ENCODE measurements around the gene RNF144B. TPM values are rescaled to one million over a fixed set of nuclear protein-coding genes. Genes with fewer than 3 reads are reported as not detected.

The RNF144B gene
- total RNA-seq, 1 experiment from 2014 or later: 2.3 TPM

DNA sequence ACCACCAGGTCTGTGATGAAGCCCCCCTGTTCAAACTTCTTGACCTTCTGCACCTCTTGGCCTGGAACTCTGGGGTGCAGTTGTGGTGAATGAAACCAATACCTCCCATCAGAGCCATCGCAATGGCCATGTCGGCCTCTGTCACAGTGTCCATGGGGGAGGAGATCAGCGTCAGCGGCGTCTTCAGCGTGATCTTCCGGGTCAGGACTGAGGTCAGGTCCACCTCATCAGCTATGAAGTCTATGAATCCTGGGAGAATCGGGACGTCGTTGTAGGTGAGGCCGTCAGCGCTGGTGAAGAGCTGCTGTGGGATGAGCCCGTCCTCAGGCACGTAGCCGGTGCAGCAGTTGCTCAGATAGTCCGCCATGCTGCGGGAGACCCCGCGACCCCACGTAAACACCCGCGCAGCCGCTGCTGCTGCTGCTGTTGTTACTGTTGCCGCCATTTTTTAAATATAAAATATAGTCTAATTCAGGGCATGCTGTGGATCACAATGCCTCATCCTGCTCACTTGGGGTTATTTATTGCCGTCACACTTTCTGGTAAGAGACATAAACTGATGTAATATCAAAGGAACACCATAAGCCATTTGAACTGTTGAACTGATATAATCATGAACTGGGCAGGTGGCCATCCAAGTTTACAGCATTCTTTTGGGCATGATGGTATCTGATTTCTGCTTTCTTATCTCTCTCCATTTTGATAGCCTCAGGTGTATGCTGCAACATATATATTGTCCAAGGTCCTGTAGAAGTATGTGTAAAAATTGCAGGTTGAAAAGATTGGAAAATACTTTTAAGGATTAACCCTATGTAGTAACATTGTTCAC, 18.7 kb upstream of the RNF144B start:
- Histone ChIP-seq H3K23me2 (ENCODE audit: insufficient read length, low read depth, low read length, poor library complexity, severe bottlenecking) (no peaks in the 10 kb centered on the region), H3K9ac (ENCODE audit: extremely low read depth, insufficient read length, low read length) (no peak overlapping the region), H2BK20ac (ENCODE audit: low read depth, low read length, poor library complexity, severe bottlenecking) (no peak overlapping the region), H2AFZ (ENCODE audit: low read length) (no peak overlapping the region), H4K5ac (ENCODE audit: insufficient read length, low read depth, low read length) (no peak overlapping the region), H2BK5ac (ENCODE audit: insufficient read length, low read length) (no peak overlapping the region), H3K56ac (ENCODE audit: insufficient read length, low read depth, low read length) (no peak overlapping the region), H3K14ac (ENCODE audit: insufficient read depth, low read length) (no peak overlapping the region), H2BK15ac (ENCODE audit: low read depth, low read length) (no peak overlapping the region), H4K8ac (replicated peaks; ENCODE audit: insufficient read length, low read depth, low read length) (no peak overlapping the region), H3T11ph (ENCODE audit: low read length) (no peak overlapping the region), H4K20me1 (ENCODE audit: control insufficient read depth, insufficient read depth, insufficient read length) (no peaks in the 10 kb centered on the region), H2BK120ac (ENCODE audit: low read depth, low read length, poor library complexity, severe bottlenecking) (no peak overlapping the region), H3K27me3 (ENCODE audit: insufficient read depth, low read length) (no peaks in the 10 kb centered on the region), H3K27ac (ENCODE audit: insufficient read length, low read depth, low read length) (no peak overlapping the region), H3K79me1 (ENCODE audit: insufficient read depth, low read depth, low read length, poor library complexity, severe bottlenecking) (no peaks in the 10 kb centered on the region), H3K4ac (ENCODE audit: low read depth, low read length) (no peak overlapping the region), H3K4me1 (ENCODE audit: insufficient read depth, low read length) (no peaks in the 10 kb centered on the region), H3K79me2 (ENCODE audit: insufficient read depth, low read length) (no peaks in the 10 kb centered on the region), H3K4me2 (ENCODE audit: insufficient read depth, insufficient read length, low read length) (no peak overlapping the region), H3K9me3 (ENCODE audit: control insufficient read depth, low read depth, low read length) (no peaks in the 10 kb centered on the region), H3K18ac (ENCODE audit: insufficient read length, low read depth, low read length) (no peak overlapping the region), H4K91ac (ENCODE audit: insufficient read length, low read depth, low read length) (no peak overlapping the region), H2BK12ac (ENCODE audit: insufficient read length, low read depth, low read length) (no peak overlapping the region), H3K23ac (ENCODE audit: insufficient read length, low read depth, low read length) (no peak overlapping the region), H2AK5ac (ENCODE audit: insufficient read length, low read length) (no peak overlapping the region)
- H3K27ac Mint-ChIP-seq: no peak overlapping the region
- H3K4me1 Mint-ChIP-seq: no peaks in the 10 kb centered on the region
- TF ChIP-seq CTCF (conservative IDR thresholded peaks at IDR 0.05): no peak
- peaks cover 2% of the 10 kb centered on the region; the same call in 1 of the 2 replicates for H3K27me3 Mint-ChIP-seq (ENCODE audit: low read depth)
- WGBS (ENCODE audit: extremely low coverage, insufficient read length, low lambda C conversion rate): no CpG with 5 or more reads among the region's 25 CpGs
- peaks cover 0 to 2% of the 10 kb centered on the region in 2 experiments; a peak in 2 of 5 replicates for H3K9me3 Mint-ChIP-seq
- H3K36me3 Mint-ChIP-seq (ENCODE audit: insufficient read depth in 1 of 3, low read depth in 3 of 3): peaks cover 0 to 6% (median 2%) of the 10 kb centered on the region in 3 experiments; a peak in 2 of 7 replicates
- DNase-seq: no peak
- no peak overlapping the region for H3K4me3 Mint-ChIP-seq

Measured in H9 (cell line).